ENCODE measurements around the gene GALNT17. TPM values are rescaled to one million over a fixed set of nuclear protein-coding genes. Genes with fewer than 3 reads are reported as not detected.

GALNT17 gene
- total and polyA plus RNA-seq, 4 donors: 2.8 to 10.8 (median 7.4) TPM

GRCh38 chr7:71594736-71595135, 462.8 kb downstream of the GALNT17 start:
- Histone ChIP-seq H3K9ac (ENCODE audit: insufficient read depth in 1 of 2, low read length in 2 of 2) (no peak overlapping the region), H3K27me3 (ENCODE audit: control insufficient read depth in 3 of 3, insufficient read depth in 3 of 3, low read length in 2 of 3) (no peaks in the 10 kb centered on the region), H3K4me1 (ENCODE audit: control insufficient read depth in 5 of 5, insufficient read depth in 5 of 5, low read length in 5 of 5) (no peaks in the 10 kb centered on the region), H3K9me3 (ENCODE audit: control insufficient read depth in 4 of 4, insufficient read depth in 3 of 4, low read length in 3 of 4) (peaks cover 0 to 5% (median 0%) of the 10 kb centered on the region in 4 donors), H3K27ac (ENCODE audit: low read depth in 1 of 2, low read length in 1 of 2) (no peak overlapping the region), H3K36me3 (ENCODE audit: control insufficient read depth in 4 of 4, insufficient read depth in 4 of 4, low read length in 4 of 4) (no peaks in the 10 kb centered on the region), H3K4me3 (no peak overlapping the region)
- DNase-seq (no peak), ATAC-seq (ENCODE audit: insufficient read depth, low FRiP score) (no peak)
- no peak for TF ChIP-seq CTCF (IDR thresholded peaks at IDR 0.05; ENCODE audit: control extremely low read depth, extremely low read depth)

DNA sequence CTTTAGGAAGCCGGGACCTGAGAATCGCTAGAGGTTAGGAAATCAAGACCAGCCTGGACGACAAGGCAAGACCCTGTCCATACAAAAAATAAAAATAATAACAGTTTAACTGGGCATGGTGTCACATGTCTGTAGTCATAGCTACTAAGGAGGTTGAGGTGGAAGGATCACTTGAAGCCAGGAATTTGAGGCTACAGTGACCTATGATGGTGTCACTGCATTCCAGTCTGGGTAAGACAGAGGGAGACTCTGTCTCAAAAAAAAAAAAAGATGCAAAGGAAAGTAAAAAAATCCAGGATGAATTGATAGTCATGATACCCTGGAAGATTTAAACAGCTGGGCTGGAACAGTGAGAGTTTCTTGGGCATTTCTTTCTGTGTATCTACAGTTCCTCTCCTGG, 463.2 kb downstream of the GALNT17 start:
- peaks cover 0 to 5% (median 0%) of the 10 kb centered on the region in 4 donors for H3K9me3 ChIP-seq (ENCODE audit: control insufficient read depth in 4 of 4, insufficient read depth in 3 of 4, low read length in 3 of 4)
- no peak for DNase-seq
- no peak for ATAC-seq (ENCODE audit: insufficient read depth, low FRiP score)
- TF ChIP-seq CTCF (IDR thresholded peaks at IDR 0.05; ENCODE audit: control extremely low read depth, extremely low read depth): no peak
- 91% methylated on average over 3 of the region's 3 CpGs for WGBS, 2 donors
- no peak overlapping the region for H3K4me3 ChIP-seq
- H3K36me3 ChIP-seq (ENCODE audit: control insufficient read depth in 4 of 4, insufficient read depth in 4 of 4, low read length in 4 of 4): no peaks in the 10 kb centered on the region
- H3K4me1 ChIP-seq (ENCODE audit: control insufficient read depth in 5 of 5, insufficient read depth in 5 of 5, low read length in 5 of 5): no peaks in the 10 kb centered on the region
- no peak overlapping the region for H3K27ac ChIP-seq (ENCODE audit: low read depth in 1 of 2, low read length in 1 of 2)
- H3K27me3 ChIP-seq (ENCODE audit: control insufficient read depth in 3 of 3, insufficient read depth in 3 of 3, low read length in 2 of 3): no peaks in the 10 kb centered on the region
- no peak overlapping the region for H3K9ac ChIP-seq (ENCODE audit: insufficient read depth in 1 of 2, low read length in 2 of 2)

DNA sequence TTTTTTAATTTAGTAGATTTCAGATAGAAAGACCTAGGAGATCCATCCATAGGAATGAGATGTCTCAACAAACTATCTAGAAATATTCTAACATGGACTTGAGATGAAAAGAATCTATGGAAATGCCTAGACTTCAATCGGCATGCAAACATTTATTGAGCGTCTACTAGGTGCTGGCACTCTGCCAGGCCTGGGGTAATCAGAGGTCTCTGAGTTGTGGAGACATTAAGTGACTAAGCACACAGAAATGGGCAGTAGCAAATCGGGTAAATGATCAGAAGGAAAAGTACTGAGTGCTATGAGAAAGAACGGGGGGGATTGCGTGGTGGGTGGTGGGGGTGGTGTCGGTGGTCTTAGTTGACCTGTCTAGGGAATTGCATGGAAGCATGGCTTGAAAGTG, 466.6 kb downstream of the GALNT17 start:
- Histone ChIP-seq H3K9me3 (ENCODE audit: control insufficient read depth in 4 of 4, insufficient read depth in 3 of 4, low read length in 3 of 4) (peaks cover 0 to 3% (median 0%) of the 10 kb centered on the region in 4 donors), H3K4me3 (no peak overlapping the region), H3K9ac (ENCODE audit: insufficient read depth in 1 of 2, low read length in 2 of 2) (no peak overlapping the region), H3K27me3 (ENCODE audit: control insufficient read depth in 3 of 3, insufficient read depth in 3 of 3, low read length in 2 of 3) (no peaks in the 10 kb centered on the region), H3K4me1 (ENCODE audit: control insufficient read depth in 5 of 5, insufficient read depth in 5 of 5, low read length in 5 of 5) (peaks cover 0 to 4% (median 0%) of the 10 kb centered on the region in 5 donors), H3K36me3 (ENCODE audit: control insufficient read depth in 4 of 4, insufficient read depth in 4 of 4, low read length in 4 of 4) (no peaks in the 10 kb centered on the region), H3K27ac (ENCODE audit: low read depth in 1 of 2, low read length in 1 of 2) (no peak overlapping the region)
- no peak for DNase-seq
- WGBS, 2 donors: 88 to 89% methylated on average over 6 of the region's 6 CpGs
- ATAC-seq (ENCODE audit: insufficient read depth, low FRiP score): no peak
- no peak for TF ChIP-seq CTCF (IDR thresholded peaks at IDR 0.05; ENCODE audit: control extremely low read depth, extremely low read depth)

GRCh38 chr7:71601851-71602250, 469.9 kb downstream of the GALNT17 start:
- WGBS, 2 donors: 63 to 72% methylated on average over 6 of the region's 6 CpGs
- Histone ChIP-seq H3K9ac (ENCODE audit: insufficient read depth in 1 of 2, low read length in 2 of 2) (no peak overlapping the region), H3K4me3 (no peak overlapping the region), H3K9me3 (ENCODE audit: control insufficient read depth in 4 of 4, insufficient read depth in 3 of 4, low read length in 3 of 4) (peaks cover 0 to 3% (median 0%) of the 10 kb centered on the region in 4 donors), H3K36me3 (ENCODE audit: control insufficient read depth in 4 of 4, insufficient read depth in 4 of 4, low read length in 4 of 4) (no peaks in the 10 kb centered on the region), H3K4me1 (ENCODE audit: control insufficient read depth in 5 of 5, insufficient read depth in 5 of 5, low read length in 5 of 5) (peaks cover 0 to 4% (median 0%) of the 10 kb centered on the region in 5 donors), H3K27ac (ENCODE audit: low read depth in 1 of 2, low read length in 1 of 2) (no peak overlapping the region), H3K27me3 (ENCODE audit: control insufficient read depth in 3 of 3, insufficient read depth in 3 of 3, low read length in 2 of 3) (no peaks in the 10 kb centered on the region)
- DNase-seq: peak in 2 of 3 donors; percentile 23 to 51
- TF ChIP-seq CTCF (IDR thresholded peaks at IDR 0.05; ENCODE audit: control extremely low read depth, extremely low read depth): no peak
- no peak for ATAC-seq (ENCODE audit: insufficient read depth, low FRiP score)

Measured in lung (tissue), 12 donors.